GM06990 (cell line): ENCODE measurements around the gene PPRC1.

ENCODE experiments used
- DNase-seq: peaks from one replicate; pipeline ENCODE4 v3.0.0-alpha.2; 2011; ENCODE audit not compliant: insufficient read length; ENCODE audit errors: extremely low read depth
- H3K27me3 ChIP-seq: replicated peaks from 2 replicates; pipeline ENCODE4 v1.6.0; 2011; ENCODE audit warnings: low read length; ENCODE audit not compliant: control insufficient read depth, insufficient read depth
- H3K36me3 ChIP-seq: 2 replicates; pipeline ENCODE4 v1.5.1; 2011; ENCODE audit warnings: low read length; ENCODE audit not compliant: control insufficient read depth, insufficient read depth
- H3K4me3 ChIP-seq: replicated peaks from 2 replicates; pipeline ENCODE4 v1.5.1; 2011; ENCODE audit warnings: low read depth, mild to moderate bottlenecking, control low read depth, low read length
- CTCF ChIP-seq: IDR thresholded peaks from 2 replicates; pipeline ENCODE4 v1.5.1; 2011; ENCODE audit warnings: low read length, control low read depth, mild to moderate bottlenecking, inconsistent platforms; ENCODE audit not compliant: insufficient read depth, poor library complexity, severe bottlenecking

The PPRC1 gene

GRCh38 chr10:102115775-102116174, 17.1 kb upstream of the PPRC1 start:
- DNase-seq, result no peak
- no peak for TF ChIP-seq CTCF
- H3K36me3 ChIP-seq, result peaks cover 5% of the 10 kb centered on the region
- H3K27me3 ChIP-seq, result no peaks in the 10 kb centered on the region
- 0 out of 2 replicates have a peak overlapping the region, but pooled peaks have one; percentile 3 for H3K4me3 ChIP-seq

GRCh38 chr10:102116656-102117055, 16.2 kb upstream of the PPRC1 start:
- DNase-seq, result no peak
- H3K4me3 ChIP-seq, result no peak overlapping the region

GRCh38 chr10:102117391-102118159, 15.3 kb upstream of the PPRC1 start:
- peak; percentile 66 for DNase-seq
- peak; percentile 26 for TF ChIP-seq CTCF
- peak overlapping the region; percentile 15 for H3K4me3 ChIP-seq

More at GRCh38 chr10:102116656-102117055, 16.2 kb upstream of the PPRC1 start:
- TF ChIP-seq CTCF, result no peak
- Histone ChIP-seq H3K27me3 (no peaks in the 10 kb centered on the region), H3K36me3 (no peaks in the 10 kb centered on the region; the same call in 1 of the 2 replicates)

GRCh38 chr10:102118867-102119266, 14.0 kb upstream of the PPRC1 start:
- Histone ChIP-seq H3K27me3 (no peaks in the 10 kb centered on the region), H3K4me3 (peak overlapping the region; percentile 93), H3K36me3 (no peaks in the 10 kb centered on the region; the same call in 1 of the 2 replicates)
- TF ChIP-seq CTCF, result no peak
- peak; percentile 34 for DNase-seq

More at GRCh38 chr10:102117391-102118159, 15.3 kb upstream of the PPRC1 start:
- Histone ChIP-seq H3K36me3 (no peaks in the 10 kb centered on the region; the same call in 1 of the 2 replicates), H3K27me3 (no peaks in the 10 kb centered on the region)

GRCh38 chr10:102119417-102120141, 13.3 kb upstream of the PPRC1 start:
- no peaks in the 10 kb centered on the region; the same call in 1 of the 2 replicates for H3K36me3 ChIP-seq
- peak overlapping the region; percentile 93 for H3K4me3 ChIP-seq
- DNase-seq, result peak; percentile 55
- no peak for TF ChIP-seq CTCF
- no peaks in the 10 kb centered on the region for H3K27me3 ChIP-seq
